Measurements from ENCODE around the gene AAMDC. TPM values are rescaled to one million over a fixed set of nuclear protein-coding genes. Genes with fewer than 3 reads are reported as not detected.

Gene AAMDC
- total RNA-seq, 1 experiment from 2014 or later = 13.0 TPM

Other genes with a start within 250 kb of the AAMDC start
- 0.27 TPM in 1 of 2 replicates, not detected in the other for gene AQP11, start 231.2 kb upstream of the AAMDC start, total RNA-seq (2022)
- gene CLNS1A, start 183.3 kb upstream of the AAMDC start, total RNA-seq (2022) = 110 and 135 TPM in 2 replicates
- 62.0 and 71.2 TPM in 2 replicates for gene RSF1, start 422 bp upstream of the AAMDC start, total RNA-seq (2022)
- 21.6 and 25.2 TPM in 2 replicates for gene INTS4, start 173.5 kb downstream of the AAMDC start, total RNA-seq (2022)
- gene KCTD14, start 202.1 kb downstream of the AAMDC start, total RNA-seq (2022) = 1.5 and 2.2 TPM in 2 replicates
- gene THRSP, start 242.7 kb downstream of the AAMDC start, total RNA-seq (2022) = not detected in 2 replicates